Vagina (tissue), 2 donors: ENCODE data around the gene IQSEC1. TPM values are rescaled to one million over a fixed set of nuclear protein-coding genes. Genes with fewer than 3 reads are reported as not detected.

ENCODE experiments used
- DNase-seq, 2 donors: peaks; one replicate each; pipeline ENCODE4 v3.0.0-alpha.2; 2017; ENCODE audit errors: extremely low spot score in 2 of 2
- H3K27ac ChIP-seq: fragments of 200-600 bp; sonication (generic); one replicate; pipeline ENCODE4 v1.5.1; 2019
- H3K27me3 ChIP-seq: fragments of 200-600 bp; sonication (generic); one replicate; pipeline ENCODE4 v1.5.1; 2019
- H3K36me3 ChIP-seq, 2 donors: fragments of 200-600 bp; sonication (generic); one replicate each; pipeline ENCODE4 v1.5.1; 2017 to 2019
- H3K4me1 ChIP-seq: fragments of 200-600 bp; sonication (generic); one replicate; pipeline ENCODE4 v1.5.1; 2019
- H3K4me3 ChIP-seq, 2 donors: fragments of 200-600 bp; sonication (generic); 1 replicate in 1 of 2; 2 replicates in 1 of 2; pipeline ENCODE4 v1.5.1; 2016 to 2019
- H3K9me3 ChIP-seq: fragments of 200-600 bp; sonication (generic); one replicate; pipeline ENCODE4 v1.5.1; 2019
- CTCF ChIP-seq, 3 experiments: fragments of 450-650 bp in 2 of 3; fragments of 200-600 bp in 1 of 3; sonication (generic) in 1 of 3; IDR thresholded peaks; one replicate each; pipeline ENCODE4 v1.5.1; 2017 to 2019; ENCODE audit warnings: antibody characterized with exemption in 3 of 3, mild to moderate bottlenecking in 2 of 3, moderate library complexity in 2 of 3
- POLR2A ChIP-seq, 2 donors: fragments of 450-650 bp; IDR thresholded peaks; one replicate each; pipeline ENCODE4 v1.6.1; 2017; ENCODE audit warnings: antibody characterized with exemption in 2 of 2, mild to moderate bottlenecking in 2 of 2, moderate library complexity in 2 of 2
- POLR2AphosphoS5 ChIP-seq, 2 donors: sonication (generic); formaldehyde crosslinking; IDR thresholded peaks; one replicate each; pipeline ENCODE4 v1.9.0; 2017; ENCODE audit warnings: antibody characterized with exemption in 2 of 2, mild to moderate bottlenecking in 2 of 2, low read depth in 1 of 2; ENCODE audit not compliant: insufficient read depth in 1 of 2
- intact Hi-C: fragments of 100-400 bp; cut with DNase I; formaldehyde crosslinking; loops from one replicate; pipeline ENCODE4 v1.15.1; 2023
- total RNA-seq: library from RNA; depleted of rRNA; stranded (reverse); fragments of >200 nt; gene quantifications from one replicate; pipeline ENCODE4 v1.2.3, GENCODE V29; 2016

IQSEC1 gene
- total RNA-seq, 1 donor from 2014 or later: 34.9 TPM

GRCh38 chr3:13098192-13098988, 25.2 kb upstream of the IQSEC1 start:
- no peaks in the 10 kb centered on the region for H3K36me3 ChIP-seq
- no peak overlapping the region for H3K4me3 ChIP-seq
- no peak for DNase-seq
- no peak for TF ChIP-seq CTCF (IDR thresholded peaks at IDR 0.05)
- TF ChIP-seq POLR2A (IDR thresholded peaks at IDR 0.05): no peak
- TF ChIP-seq POLR2AphosphoS5 (IDR thresholded peaks at IDR 0.05; ENCODE audit: insufficient read depth in 1 of 2, low read depth in 1 of 2): no peak
- no peaks in the 10 kb centered on the region for H3K4me1 ChIP-seq
- no peak overlapping the region for H3K27ac ChIP-seq
- intact Hi-C loops: no loop called here
- no peaks in the 10 kb centered on the region for H3K9me3 ChIP-seq
- no peaks in the 10 kb centered on the region for H3K27me3 ChIP-seq

DNA sequence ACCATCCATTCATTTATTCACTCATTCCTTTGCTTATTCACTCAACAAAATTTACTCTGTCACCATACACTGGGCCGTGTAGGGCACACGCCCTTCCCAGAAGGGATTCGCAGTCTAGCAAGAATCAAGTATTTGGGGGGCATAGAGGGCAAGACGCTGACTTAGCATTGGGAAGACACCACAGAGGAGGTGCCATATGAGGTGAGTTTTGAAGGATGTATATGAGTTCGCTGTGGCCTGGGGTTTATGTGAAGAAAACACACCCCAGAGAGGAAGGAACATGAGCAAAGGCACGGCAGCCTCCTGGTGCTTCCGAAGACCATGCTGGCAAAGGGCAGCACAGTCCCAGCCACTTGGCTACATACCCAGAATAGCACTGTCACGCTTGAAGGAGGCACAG, 23.1 kb upstream of the IQSEC1 start:
- Histone ChIP-seq H3K4me3 (no peak overlapping the region), H3K9me3 (no peaks in the 10 kb centered on the region), H3K27ac (no peak overlapping the region), H3K36me3 (no peaks in the 10 kb centered on the region), H3K4me1 (peaks cover 9% of the 10 kb centered on the region), H3K27me3 (no peaks in the 10 kb centered on the region)
- intact Hi-C loops: no loop called here
- DNase-seq: no peak
- TF ChIP-seq CTCF (IDR thresholded peaks at IDR 0.05) (no peak), POLR2A (IDR thresholded peaks at IDR 0.05) (no peak), POLR2AphosphoS5 (IDR thresholded peaks at IDR 0.05; ENCODE audit: insufficient read depth in 1 of 2, low read depth in 1 of 2) (no peak)

DNA sequence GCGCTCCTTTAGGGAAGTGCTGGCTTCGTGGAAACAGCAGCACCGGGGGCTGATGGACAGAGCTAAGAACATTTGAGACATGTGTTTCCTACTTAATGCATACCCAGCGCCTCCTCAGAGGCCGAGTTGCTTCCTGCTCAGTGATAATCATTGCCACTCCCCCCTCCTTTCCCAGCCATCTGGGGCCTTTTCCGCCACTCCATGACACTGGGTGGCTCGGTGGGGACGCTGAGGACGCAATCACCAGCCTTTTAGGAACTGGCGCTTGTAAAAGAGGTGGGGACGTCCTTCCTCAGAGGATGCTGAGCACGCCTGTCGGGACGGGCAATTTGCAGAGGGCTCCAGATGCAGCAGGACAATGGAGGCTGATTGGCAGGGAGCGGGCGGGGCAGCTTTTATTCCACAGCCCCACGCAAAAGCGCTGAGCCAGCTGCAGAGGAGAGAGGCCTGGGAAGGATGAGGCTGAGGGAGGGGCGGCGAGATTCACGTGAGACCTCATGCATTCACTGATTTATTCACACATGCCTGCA, 22.2 kb upstream of the IQSEC1 start:
- H3K36me3 ChIP-seq: no peaks in the 10 kb centered on the region
- DNase-seq: no peak
- intact Hi-C loops: no loop called here
- peaks cover 9% of the 10 kb centered on the region for H3K4me1 ChIP-seq
- no peak overlapping the region for H3K27ac ChIP-seq
- TF ChIP-seq POLR2AphosphoS5 (IDR thresholded peaks at IDR 0.05; ENCODE audit: insufficient read depth in 1 of 2, low read depth in 1 of 2) (no peak), CTCF (IDR thresholded peaks at IDR 0.05) (no peak), POLR2A (IDR thresholded peaks at IDR 0.05) (no peak)
- no peak overlapping the region for H3K4me3 ChIP-seq
- no peaks in the 10 kb centered on the region for H3K27me3 ChIP-seq
- no peaks in the 10 kb centered on the region for H3K9me3 ChIP-seq

DNA sequence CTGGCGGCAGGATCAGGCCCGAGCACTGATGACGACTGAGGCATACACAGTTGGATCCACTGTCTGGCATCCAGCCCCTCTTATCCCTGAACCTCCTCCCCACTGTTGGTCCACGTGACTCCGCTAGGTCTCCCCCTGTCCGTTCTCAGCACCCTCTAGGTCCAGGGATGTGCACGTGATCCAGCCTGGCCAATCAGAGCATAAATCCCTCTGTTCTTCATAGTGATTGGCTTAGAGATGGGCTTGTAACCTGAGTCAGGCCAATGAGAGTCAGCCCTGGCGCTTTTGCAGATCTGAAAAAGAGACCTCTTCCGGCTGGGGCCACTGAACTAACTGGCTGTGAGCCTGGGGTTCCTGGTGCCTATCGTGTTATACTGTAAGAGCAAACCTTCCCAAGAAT, 20.5 kb upstream of the IQSEC1 start:
- no peaks in the 10 kb centered on the region for H3K27me3 ChIP-seq
- no peak for TF ChIP-seq CTCF (IDR thresholded peaks at IDR 0.05)
- TF ChIP-seq POLR2A (IDR thresholded peaks at IDR 0.05): no peak
- no peak for TF ChIP-seq POLR2AphosphoS5 (IDR thresholded peaks at IDR 0.05; ENCODE audit: insufficient read depth in 1 of 2, low read depth in 1 of 2)
- H3K27ac ChIP-seq: no peak overlapping the region
- H3K4me3 ChIP-seq: no peak overlapping the region
- peaks cover 9% of the 10 kb centered on the region for H3K4me1 ChIP-seq
- H3K9me3 ChIP-seq: no peaks in the 10 kb centered on the region
- no peak for DNase-seq
- no peaks in the 10 kb centered on the region for H3K36me3 ChIP-seq
- intact Hi-C loops: loop anchor here (5.0 kb wide), 1 partner anchor 359 kb away; no protein-coding TSS in a partner anchor
